GM23248 (cell line): ENCODE data around the gene ACOX3. TPM values are rescaled to one million over a fixed set of nuclear protein-coding genes. Genes with fewer than 3 reads are reported as not detected.

Experiments
- DNase-seq: peaks from one replicate; pipeline ENCODE4 v3.0.0-alpha.2; 2015
- H2AFZ ChIP-seq: fragments of 200-600 bp; sonication (generic); 2 replicates; pipeline ENCODE4 v1.6.1; 2016; ENCODE audit warnings: antibody characterized with exemption
- H3F3A ChIP-seq: fragments of 200-600 bp; sonication (generic); 2 replicates; pipeline ENCODE4 v1.6.1; 2016; ENCODE audit warnings: mild to moderate bottlenecking, antibody characterized with exemption, mixed run types; ENCODE audit not compliant: insufficient read depth
- H3K27ac ChIP-seq: fragments of 200-600 bp; sonication (generic); 2 replicates; pipeline ENCODE4 v1.5.1; 2016; ENCODE audit warnings: mild to moderate bottlenecking
- H3K27me3 ChIP-seq: fragments of 200-600 bp; sonication (generic); replicated peaks from 2 replicates; pipeline ENCODE4 v1.6.1; 2016; ENCODE audit warnings: mild to moderate bottlenecking; ENCODE audit not compliant: insufficient read depth
- H3K36me3 ChIP-seq: fragments of 200-600 bp; sonication (generic); 2 replicates; pipeline ENCODE4 v1.6.1; 2016; ENCODE audit warnings: low read depth, mild to moderate bottlenecking
- H3K4me1 ChIP-seq: fragments of 200-600 bp; sonication (generic); 2 replicates; pipeline ENCODE4 v1.6.1; 2016; ENCODE audit warnings: mild to moderate bottlenecking; ENCODE audit not compliant: insufficient read depth
- H3K4me2 ChIP-seq: fragments of 200-600 bp; sonication (generic); one replicate; pipeline ENCODE4 v1.6.1; 2016; ENCODE audit warnings: mild to moderate bottlenecking; ENCODE audit not compliant: unreplicated experiment
- H3K4me3 ChIP-seq: fragments of 200-600 bp; sonication (generic); 2 replicates; pipeline ENCODE4 v1.5.1; 2016; ENCODE audit warnings: mild to moderate bottlenecking
- H3K79me2 ChIP-seq: fragments of 200-600 bp; sonication (generic); 2 replicates; pipeline ENCODE4 v1.6.1; 2016; ENCODE audit warnings: mild to moderate bottlenecking; ENCODE audit not compliant: insufficient read depth
- H3K9ac ChIP-seq: fragments of 200-600 bp; sonication (generic); 2 replicates; pipeline ENCODE4 v1.6.1; 2016; ENCODE audit warnings: mild to moderate bottlenecking
- H3K9me2 ChIP-seq: fragments of 200-600 bp; sonication (generic); 2 replicates; pipeline ENCODE4 v1.6.1; 2016; ENCODE audit warnings: mixed run types, mild to moderate bottlenecking, moderate library complexity; ENCODE audit not compliant: insufficient read depth
- H3K9me3 ChIP-seq: fragments of 200-600 bp; sonication (generic); one replicate; pipeline ENCODE4 v1.6.1; 2017; ENCODE audit warnings: low read depth
- H4K20me1 ChIP-seq: fragments of 200-600 bp; sonication (generic); 2 replicates; pipeline ENCODE4 v1.6.0; 2016; ENCODE audit not compliant: insufficient read depth
- EZH2 ChIP-seq: fragments of 200-600 bp; sonication (generic); IDR thresholded peaks from 2 replicates; pipeline ENCODE4 v1.6.1; 2018; ENCODE audit warnings: antibody characterized with exemption, mild to moderate bottlenecking; ENCODE audit not compliant: insufficient read depth, poor library complexity, severe bottlenecking
- EZH2phosphoT487 ChIP-seq: fragments of 200-600 bp; sonication (generic); IDR thresholded peaks from 2 replicates; pipeline ENCODE4 v1.6.1; 2018; ENCODE audit warnings: antibody characterized with exemption, moderate library complexity, mild to moderate bottlenecking, low read depth; ENCODE audit not compliant: insufficient read depth
- WGBS, 2 experiments: methylation state at CpG; one replicate each; pipeline ENCODE4 v1.1.6; 2015 to 2017; ENCODE audit warnings: low lambda C conversion rate in 2 of 2, low coverage in 1 of 2; ENCODE audit errors: missing lambda C conversion rate in 2 of 2; 5-methylcytosine and 5-hydroxymethylcytosine counted together
- in situ Hi-C: fragments of 300-500 bp; cut with MboI; formaldehyde crosslinking; loops from 2 replicates; pipeline ENCODE4 v1.15.0; 2020
- polyA plus RNA-seq: library from polyadenylated mRNA; unstranded; fragments of >200 nt; fragmentation: Nextera tagmentation; extraction: Ambion mirVana; gene quantifications from 2 replicates; pipeline ENCODE4 v1.2.1, GENCODE V29; 2016
- total RNA-seq: library from RNA; depleted of rRNA; stranded (reverse); fragments of >200 nt; shearing (Covaris generic); gene quantifications from 2 replicates; pipeline ENCODE4 v1.2.3, GENCODE V29; 2014

Gene ACOX3
- total and polyA plus RNA-seq, 2 experiments from 2014 or later: 24.7 to 33.8 TPM

DNA sequence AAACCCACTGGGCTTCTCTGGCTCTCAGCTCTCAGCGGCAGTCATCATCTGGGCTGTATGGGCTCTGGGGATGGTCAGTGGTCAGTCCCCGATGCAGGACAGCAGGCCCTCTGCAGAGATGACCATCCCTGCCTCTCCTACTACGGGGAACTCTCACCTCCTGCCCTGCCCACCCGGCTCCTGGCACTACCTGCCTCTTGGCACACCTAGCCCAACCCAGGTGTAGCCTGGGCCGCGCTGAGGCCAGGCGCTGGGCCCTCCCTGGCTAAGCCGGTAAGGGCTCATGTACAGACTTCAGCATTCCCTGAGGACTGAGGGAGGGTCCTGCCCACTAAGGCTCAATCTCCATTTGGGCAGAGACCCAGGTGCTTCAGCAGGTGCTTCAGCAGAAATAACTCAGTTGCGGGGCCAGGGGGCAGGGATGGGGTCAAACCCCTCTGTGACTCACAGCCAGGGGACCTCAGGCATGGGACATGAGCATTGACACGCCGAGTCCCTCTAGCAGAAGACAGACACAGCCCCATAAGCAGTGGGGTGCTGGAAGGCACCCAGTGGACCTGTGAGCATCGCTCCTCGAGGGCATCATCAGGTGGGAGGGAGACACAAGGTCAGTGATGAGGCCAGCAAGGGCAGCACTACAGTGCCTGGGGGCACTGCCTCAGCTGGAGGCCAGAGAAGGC lies 71.0 kb downstream of the ACOX3 start:
- H3K9me2 ChIP-seq: no peaks in the 10 kb centered on the region

DNA sequence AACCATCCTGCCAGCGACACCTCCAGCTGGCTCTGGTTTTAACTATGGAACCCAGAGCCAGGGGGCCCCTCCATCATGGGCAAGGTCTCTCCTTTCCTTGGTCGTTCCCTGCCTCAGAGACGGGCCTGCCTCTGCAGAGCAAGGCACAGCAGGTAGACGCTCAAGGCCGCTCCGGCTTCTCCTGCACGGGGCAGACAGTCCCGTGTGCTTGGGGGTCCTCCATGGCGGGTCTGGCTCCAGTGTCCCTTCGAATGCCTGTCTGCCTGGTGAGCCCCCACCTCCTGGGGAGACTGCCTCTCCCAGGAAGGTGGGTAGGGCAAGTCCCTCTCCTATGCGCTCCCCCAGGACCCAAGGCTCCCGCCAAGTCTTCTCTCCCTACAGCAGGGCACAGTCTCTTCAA lies 71.5 kb downstream of the ACOX3 start:
- Histone ChIP-seq H3K27me3 (no peaks in the 10 kb centered on the region), H3F3A (no peaks in the 10 kb centered on the region), H3K4me1 (no peaks in the 10 kb centered on the region), H3K4me2 (no peak overlapping the region), H3K9me3 (no peaks in the 10 kb centered on the region), H3K9ac (no peak overlapping the region), H3K36me3 (no peaks in the 10 kb centered on the region), H3K9me2 (no peaks in the 10 kb centered on the region), H3K27ac (no peak overlapping the region), H3K4me3 (no peak overlapping the region), H2AFZ (no peak overlapping the region), H4K20me1 (no peaks in the 10 kb centered on the region), H3K79me2 (no peaks in the 10 kb centered on the region)
- 97 to 98% methylated on average over 12 of the region's 12 CpGs for WGBS, 2 experiments
- no peak for TF ChIP-seq EZH2phosphoT487
- no peak for TF ChIP-seq EZH2
- in situ Hi-C loops: no loop called here
- no peak for DNase-seq

More for the DNA sequence above, 71.0 kb downstream of the ACOX3 start:
- Histone ChIP-seq H3K9ac (no peak overlapping the region), H3F3A (no peaks in the 10 kb centered on the region), H3K36me3 (no peaks in the 10 kb centered on the region), H3K4me2 (no peak overlapping the region), H4K20me1 (no peaks in the 10 kb centered on the region), H3K79me2 (no peaks in the 10 kb centered on the region), H2AFZ (no peak overlapping the region), H3K4me1 (no peaks in the 10 kb centered on the region), H3K27me3 (no peaks in the 10 kb centered on the region), H3K4me3 (no peak overlapping the region), H3K9me3 (no peaks in the 10 kb centered on the region), H3K27ac (no peak overlapping the region)
- no peak for DNase-seq
- in situ Hi-C loops: no loop called here
- WGBS, 2 experiments: 90 to 91% methylated on average over 13 of the region's 13 CpGs
- no peak for TF ChIP-seq EZH2phosphoT487
- TF ChIP-seq EZH2: no peak

DNA sequence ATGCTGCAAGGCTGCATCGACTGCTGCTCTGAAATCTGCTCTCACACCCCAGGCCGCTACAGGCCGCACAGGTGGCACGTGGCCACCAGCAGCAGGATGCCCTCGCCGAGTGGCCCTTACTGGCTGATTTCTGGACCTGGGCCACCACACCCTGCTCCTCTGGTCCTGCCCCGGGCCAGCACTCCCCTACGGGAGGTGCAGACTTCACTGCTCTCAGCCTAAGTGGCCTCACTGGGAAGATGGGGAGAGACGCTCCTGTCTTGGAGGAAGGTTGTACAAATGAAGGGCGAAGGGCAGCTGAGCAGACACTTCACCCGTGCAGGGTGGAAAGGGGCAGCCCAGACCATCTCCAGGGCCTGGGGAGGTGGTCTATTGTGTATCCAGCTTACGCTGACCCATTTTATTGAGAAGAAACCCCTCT lies 72.5 kb downstream of the ACOX3 start:
- Histone ChIP-seq H3K36me3 (no peaks in the 10 kb centered on the region), H3K9me3 (no peaks in the 10 kb centered on the region), H3K27me3 (no peaks in the 10 kb centered on the region), H3K79me2 (no peaks in the 10 kb centered on the region), H4K20me1 (no peaks in the 10 kb centered on the region), H3K27ac (no peak overlapping the region), H3K4me3 (no peak overlapping the region), H2AFZ (no peak overlapping the region), H3K4me1 (no peaks in the 10 kb centered on the region), H3F3A (no peaks in the 10 kb centered on the region), H3K9ac (no peak overlapping the region), H3K4me2 (no peak overlapping the region), H3K9me2 (no peaks in the 10 kb centered on the region)
- in situ Hi-C loops: no loop called here
- TF ChIP-seq EZH2: no peak
- TF ChIP-seq EZH2phosphoT487: no peak
- WGBS, 2 experiments: 82 to 90% methylated on average over 10 to 12 of the region's 12 CpGs
- no peak for DNase-seq

DNA sequence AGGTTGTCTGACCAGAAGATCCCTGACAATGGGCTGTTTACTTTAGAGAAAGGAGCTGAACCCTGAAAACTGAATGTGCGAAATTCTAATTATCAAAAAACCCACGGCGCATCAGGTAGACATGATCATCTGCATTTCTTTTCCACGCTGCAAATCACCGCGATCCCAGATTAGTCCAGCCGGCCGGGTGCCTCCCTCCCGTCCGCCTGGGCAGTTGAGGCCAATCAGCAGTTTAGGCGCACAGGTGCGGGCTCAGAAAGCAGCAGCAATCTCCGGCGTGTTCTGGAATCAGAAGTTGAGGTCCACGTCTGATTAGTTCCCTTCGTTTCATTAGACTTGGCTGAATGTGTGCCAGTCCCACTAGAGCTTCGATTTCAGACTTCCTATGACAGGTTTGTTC lies 73.9 kb downstream of the ACOX3 start:
- Histone ChIP-seq H3K27me3 (no peaks in the 10 kb centered on the region), H3K36me3 (no peaks in the 10 kb centered on the region), H3K9ac (no peak overlapping the region), H3K4me2 (no peak overlapping the region), H4K20me1 (no peaks in the 10 kb centered on the region), H3K9me3 (no peaks in the 10 kb centered on the region), H3K27ac (no peak overlapping the region), H3F3A (no peaks in the 10 kb centered on the region), H3K79me2 (no peaks in the 10 kb centered on the region), H3K9me2 (no peaks in the 10 kb centered on the region), H3K4me3 (no peak overlapping the region), H3K4me1 (no peaks in the 10 kb centered on the region), H2AFZ (no peak overlapping the region)
- TF ChIP-seq EZH2phosphoT487 (no peak), EZH2 (no peak)
- in situ Hi-C loops: no loop called here
- no peak for DNase-seq
- WGBS, 2 experiments: 81 to 83% methylated on average over 17 of the region's 17 CpGs
